ENCODE data around the gene OR3A3. TPM values are rescaled to one million over a fixed set of nuclear protein-coding genes. Genes with fewer than 3 reads are reported as not detected.

The OR3A3 gene
- polyA plus RNA-seq, 4 donors = 0.04 to 0.06 TPM; not detected in 2

- DNase-seq (ENCODE audit: low read depth in 4 of 4, low spot score in 3 of 4) = no peak
Observed at GRCh38 chr17:3471599-3471998, 60.4 kb downstream of the OR3A3 start, which contains the start of gene SPATA22. Gene SPATA22, minus strand, starts transcription at chr17:3471819. Its CDS starts 2,494 bp downstream, at chr17:3469325.

DNA sequence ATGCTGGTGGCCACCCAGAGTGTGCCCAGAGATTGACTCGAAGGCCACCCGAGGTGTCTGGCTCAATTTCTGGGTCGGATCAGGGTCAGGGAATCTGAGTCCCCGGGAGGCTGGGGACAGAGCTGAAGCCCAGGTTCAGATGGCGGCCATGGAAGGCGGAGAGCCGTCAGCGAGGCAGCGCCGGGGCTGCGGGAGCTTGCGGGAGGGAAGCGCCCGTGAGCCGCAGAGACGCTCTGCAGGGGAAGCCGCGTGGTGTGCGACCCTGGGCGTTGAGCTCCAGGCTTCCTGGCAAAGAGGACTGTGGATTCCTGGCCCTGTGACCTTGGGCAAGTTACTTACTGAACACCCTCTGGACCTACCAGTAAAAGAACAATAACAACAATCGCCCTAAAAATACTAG is 61.0 kb downstream of the OR3A3 start:
- no peak for DNase-seq (ENCODE audit: low read depth in 4 of 4, low spot score in 3 of 4)

Other genes with a start within 250 kb of the OR3A3 start
- gene OR1A2, start 213.9 kb upstream of the OR3A3 start, polyA plus RNA-seq (ENCODE audit: insufficient read length in 4 of 4) = not detected
- gene OR1A1, start 203.7 kb upstream of the OR3A3 start, polyA plus RNA-seq (ENCODE audit: insufficient read length in 4 of 4) = under 1 TPM in 2 of 4 donors, not detected in 2; 0.04 to 0.07 TPM
- under 1 TPM; 0.12 to 0.16 (median 0.13) TPM for gene OR3A1, start 113.0 kb upstream of the OR3A3 start, polyA plus RNA-seq (ENCODE audit: insufficient read length in 4 of 4)
- under 1 TPM in 3 of 4 donors, not detected in 1; 0.22 to 0.62 (median 0.55) TPM for gene OR3A2, start 25.1 kb upstream of the OR3A3 start, polyA plus RNA-seq (ENCODE audit: insufficient read length in 4 of 4)
- gene OR1E1, start 13.0 kb upstream of the OR3A3 start, polyA plus RNA-seq (ENCODE audit: insufficient read length in 4 of 4) = under 1 TPM in 1 of 4 donors, not detected in 3; 0.04 TPM
- under 1 TPM in 1 of 4 donors, not detected in 3; 0.06 TPM for gene OR1E2, start 22.5 kb downstream of the OR3A3 start, polyA plus RNA-seq (ENCODE audit: insufficient read length in 4 of 4)
- 1 to 10 TPM in 1 of 4 donors, under 1 TPM in 3; 0.46 to 1.1 (median 0.67) TPM for gene SPATA22, start 60.4 kb downstream of the OR3A3 start, polyA plus RNA-seq (ENCODE audit: insufficient read length in 4 of 4)
- 10 to 100 TPM; 24.8 to 34.0 (median 29.0) TPM for gene ASPA, start 64.6 kb downstream of the OR3A3 start, polyA plus RNA-seq (ENCODE audit: insufficient read length in 4 of 4)
- gene TRPV3, start 146.4 kb downstream of the OR3A3 start, polyA plus RNA-seq (ENCODE audit: insufficient read length in 4 of 4) = 1 to 10 TPM in 3 of 4 donors, under 1 TPM in 1; 0.61 to 1.1 (median 1.0) TPM
- 10 to 100 TPM in 1 of 4 donors, 1 to 10 TPM in 3; 6.5 to 10.3 (median 8.5) TPM for gene TRPV1, start 198.0 kb downstream of the OR3A3 start, polyA plus RNA-seq (ENCODE audit: insufficient read length in 4 of 4)
- gene SHPK, start 224.9 kb downstream of the OR3A3 start, polyA plus RNA-seq (ENCODE audit: insufficient read length in 4 of 4) = 10 to 100 TPM; 13.2 to 19.0 (median 15.2) TPM
- 10 to 100 TPM; 21.6 to 24.9 (median 22.3) TPM for gene CTNS, start 225.4 kb downstream of the OR3A3 start, polyA plus RNA-seq (ENCODE audit: insufficient read length in 4 of 4)

Data from right renal pelvis (tissue), 4 donors.